Keratinocyte (primary cell): ENCODE measurements around the gene RAD51. TPM values are rescaled to one million over a fixed set of nuclear protein-coding genes. Genes with fewer than 3 reads are reported as not detected.

Source experiments
- DNase-seq: peaks from one replicate; pipeline ENCODE4 v3.0.0-alpha.2; 2011; ENCODE audit warnings: low read depth, missing footprints, low spot score
- FAIRE-seq: peaks from 2 replicates; lab custom pipeline; 2011; peaks lifted over from hg19 to GRCh38; lab: Jason Lieb, UNC
- H2AFZ ChIP-seq: 2 replicates; pipeline ENCODE4 v1.6.0; 2012; ENCODE audit warnings: low read length, control low read depth, inconsistent platforms; ENCODE audit not compliant: control insufficient read depth
- H3K27ac ChIP-seq: 2 replicates; pipeline ENCODE4 v1.5.1; 2011; ENCODE audit warnings: low read length; ENCODE audit not compliant: control insufficient read depth, insufficient read depth
- H3K27me3 ChIP-seq: 3 replicates; pipeline ENCODE4 v1.6.0; 2011; ENCODE audit warnings: low read length; ENCODE audit not compliant: control insufficient read depth, insufficient read depth; ENCODE audit errors: extremely low read depth
- H3K36me3 ChIP-seq, 2 experiments: 2 replicates in 1 of 2; 3 replicates in 1 of 2; pipeline ENCODE4 v1.5.1; 2011; ENCODE audit warnings: low read length in 2 of 2, mild to moderate bottlenecking in 1 of 2; ENCODE audit not compliant: control insufficient read depth in 2 of 2, insufficient read depth in 2 of 2; ENCODE audit errors: extremely low read depth in 1 of 2
- H3K4me1 ChIP-seq: 3 replicates; pipeline ENCODE4 v1.5.1; 2011; ENCODE audit warnings: low read length; ENCODE audit not compliant: control insufficient read depth, insufficient read depth; ENCODE audit errors: extremely low read depth
- H3K4me2 ChIP-seq: 3 replicates; pipeline ENCODE4 v1.6.0; 2011; ENCODE audit warnings: low read depth, low read length; ENCODE audit not compliant: control insufficient read depth, insufficient read depth; ENCODE audit errors: extremely low read depth
- H3K4me3 ChIP-seq, 3 experiments: fragments of 200-600 bp in 1 of 3; sonication (generic) in 1 of 3; 2 replicates in 2 of 3; 3 replicates in 1 of 3; pipeline ENCODE4 v1.5.1; 2011 to 2016; ENCODE audit warnings: low read length in 3 of 3, mild to moderate bottlenecking in 3 of 3, control low read depth in 2 of 3, inconsistent platforms in 1 of 3, low read depth in 1 of 3, mixed read lengths in 1 of 3, mixed run types in 1 of 3, moderate library complexity in 1 of 3; ENCODE audit not compliant: control insufficient read depth in 2 of 3, insufficient read depth in 2 of 3; ENCODE audit errors: extremely low read depth in 1 of 3
- H3K79me2 ChIP-seq: 2 replicates; pipeline ENCODE4 v1.6.0; 2012; ENCODE audit warnings: low read length; ENCODE audit not compliant: control insufficient read depth, insufficient read depth
- H3K9ac ChIP-seq: 3 replicates; pipeline ENCODE4 v1.6.0; 2011; ENCODE audit warnings: low read length; ENCODE audit not compliant: control insufficient read depth, insufficient read depth; ENCODE audit errors: extremely low read depth
- H3K9me1 ChIP-seq: 3 replicates; pipeline ENCODE4 v1.6.0; 2011; ENCODE audit warnings: low read length; ENCODE audit not compliant: control insufficient read depth, insufficient read depth; ENCODE audit errors: extremely low read depth
- H3K9me3 ChIP-seq: 2 replicates; pipeline ENCODE4 v1.5.1; 2012; ENCODE audit warnings: low read depth, low read length; ENCODE audit not compliant: control insufficient read depth
- H4K20me1 ChIP-seq: 3 replicates; pipeline ENCODE4 v1.6.0; 2011; ENCODE audit warnings: low read length; ENCODE audit not compliant: control insufficient read depth, insufficient read depth; ENCODE audit errors: extremely low read depth
- CTCF ChIP-seq, 3 experiments: IDR thresholded peaks in 1 of 3; conservative IDR thresholded peaks in 1 of 3; optimal IDR thresholded peaks in 1 of 3; 2 replicates in 2 of 3; 3 replicates in 1 of 3; pipeline versions ENCODE3 to v1.5.1; 2011; ENCODE audit warnings: low read length in 3 of 3, mild to moderate bottlenecking in 3 of 3, moderate library complexity in 2 of 3, control low read depth in 1 of 3, inconsistent platforms in 1 of 3; ENCODE audit not compliant: insufficient read depth in 2 of 3; ENCODE audit errors: extremely low read depth in 1 of 3
- EZH2 ChIP-seq: IDR thresholded peaks from one replicate; pipeline ENCODE4 v1.6.1; 2012; ENCODE audit warnings: inconsistent platforms, mild to moderate bottlenecking, low read length, moderate library complexity
- dilution Hi-C: fragments of 300-500 bp; cut with MboI; formaldehyde crosslinking; loops from one replicate; pipeline ENCODE4 v1.7.0; 2020; ENCODE audit warnings: low sequenced_read_pairs; ENCODE audit not compliant: extremely low pct_ligation_motif_present
- polyA plus RNA-seq, 5 experiments: library from polyadenylated mRNA; depleted of rRNA in 3 of 5; stranded (reverse) in 3 of 5; stranded (forward) in 1 of 5; unstranded in 1 of 5; fragments of >200 nt; gene quantifications; 1 replicate in 1 of 5; 2 replicates in 3 of 5; 3 replicates in 1 of 5; pipeline versions ENCODE4 v1.2.1 to v1.2.3, GENCODE V29; 2011 to 2012; ENCODE audit warnings: missing spikeins in 2 of 5, low read depth in 1 of 5, low replicate concordance in 1 of 5

The RAD51 gene
- polyA plus RNA-seq, 1 donor (not counting 4 experiments of a cell fraction or from before 2014, with no cell fraction given), result 6.9 TPM

GRCh38 chr15:40685376-40685775, 9.6 kb upstream of the RAD51 start:
- TF ChIP-seq CTCF (optimal IDR thresholded peaks at IDR 0.05 in 1 of 3, IDR thresholded peaks at IDR 0.05 in 1 of 3, conservative IDR thresholded peaks at IDR 0.05 in 1 of 3; ENCODE audit: extremely low read depth in 1 of 3, insufficient read depth in 2 of 3, low read length in 3 of 3), result no peak
- no peak for TF ChIP-seq EZH2
- H3K9me1 ChIP-seq, result no peaks in the 10 kb centered on the region
- dilution Hi-C loops, result no loop called here

GRCh38 chr15:40688932-40689799, 5.8 kb upstream of the RAD51 start:
- dilution Hi-C loops, result no loop called here
- H4K20me1 ChIP-seq, result no peaks in the 10 kb centered on the region
- TF ChIP-seq CTCF (optimal IDR thresholded peaks at IDR 0.05 in 1 of 3, IDR thresholded peaks at IDR 0.05 in 1 of 3, conservative IDR thresholded peaks at IDR 0.05 in 1 of 3; ENCODE audit: extremely low read depth in 1 of 3, insufficient read depth in 2 of 3, low read length in 3 of 3), result no peak
- TF ChIP-seq EZH2, result no peak
- H3K27ac ChIP-seq, result no peak overlapping the region
- H3K9me1 ChIP-seq, result peaks cover 2% of the 10 kb centered on the region
- no peaks in the 10 kb centered on the region for H3K9me3 ChIP-seq
- FAIRE-seq (no peak), DNase-seq (no peak)
- no peak overlapping the region for H3K4me2 ChIP-seq
- no peaks in the 10 kb centered on the region for H3K36me3 ChIP-seq
- H3K27me3 ChIP-seq, result no peaks in the 10 kb centered on the region
- peaks cover 6% of the 10 kb centered on the region for H3K79me2 ChIP-seq
- H3K4me1 ChIP-seq, result peaks cover 13% of the 10 kb centered on the region
- H2AFZ ChIP-seq, result no peak overlapping the region
- H3K9ac ChIP-seq, result no peak overlapping the region
- H3K4me3 ChIP-seq, result no peak overlapping the region

More at GRCh38 chr15:40685376-40685775, 9.6 kb upstream of the RAD51 start:
- H3K27ac ChIP-seq, result no peak overlapping the region
- H3K4me1 ChIP-seq, result peaks cover 7% of the 10 kb centered on the region
- no peak overlapping the region for H3K4me2 ChIP-seq
- DNase-seq, result no peak
- H3K4me3 ChIP-seq, result no peak overlapping the region
- H3K9ac ChIP-seq, result no peak overlapping the region
- H3K9me3 ChIP-seq, result no peaks in the 10 kb centered on the region
- H3K36me3 ChIP-seq, result no peaks in the 10 kb centered on the region
- no peak overlapping the region for H2AFZ ChIP-seq
- no peak for FAIRE-seq
- no peaks in the 10 kb centered on the region for H4K20me1 ChIP-seq
- H3K27me3 ChIP-seq, result no peaks in the 10 kb centered on the region
- no peaks in the 10 kb centered on the region for H3K79me2 ChIP-seq
